Mucosa of gallbladder (tissue), 1 donor: ENCODE measurements around the gene ENPP7. TPM values are rescaled to one million over a fixed set of nuclear protein-coding genes. Genes with fewer than 3 reads are reported as not detected.

Experiments used
- DNase-seq: peaks from one replicate; pipeline ENCODE4 v3.0.0-alpha.2; 2020; ENCODE audit warnings: low spot score
- total RNA-seq: library from RNA; stranded (reverse); gene quantifications from one replicate; pipeline ENCODE4 v1.2.1, GENCODE V29; 2021
- donor health status: DM: no; HTN: no; CAD: no.

Gene ENPP7
- total RNA-seq, 1 donor from 2014 or later, result 0.23 TPM

GRCh38 chr17:79791735-79792161 lies 61.0 kb downstream of the ENPP7 start:
- no peak for DNase-seq

Other genes with a start within 250 kb of the ENPP7 start
- gene RBFOX3, start 119.9 kb upstream of the ENPP7 start, total RNA-seq, result 0.23 TPM
- gene CBX2, start 47.2 kb downstream of the ENPP7 start, total RNA-seq, result 1.2 TPM
- 9.7 TPM for gene CBX8, start 66.1 kb downstream of the ENPP7 start, total RNA-seq
- gene CBX4, start 108.5 kb downstream of the ENPP7 start, total RNA-seq, result 36.7 TPM